ENCODE data around the gene AMOTL2.

The AMOTL2 gene

GRCh38 chr3:134378818-134379217 is 4.6 kb upstream of the AMOTL2 start:
- no peak for DNase-seq (ENCODE audit: low spot score)

- DNase-seq (ENCODE audit: low spot score), result no peak
Measured at GRCh38 chr3:134378384-134378783, 4.1 kb upstream of the AMOTL2 start.

- no peak for DNase-seq (ENCODE audit: low spot score)
Measured at GRCh38 chr3:134377896-134378295, 3.6 kb upstream of the AMOTL2 start.

DNA sequence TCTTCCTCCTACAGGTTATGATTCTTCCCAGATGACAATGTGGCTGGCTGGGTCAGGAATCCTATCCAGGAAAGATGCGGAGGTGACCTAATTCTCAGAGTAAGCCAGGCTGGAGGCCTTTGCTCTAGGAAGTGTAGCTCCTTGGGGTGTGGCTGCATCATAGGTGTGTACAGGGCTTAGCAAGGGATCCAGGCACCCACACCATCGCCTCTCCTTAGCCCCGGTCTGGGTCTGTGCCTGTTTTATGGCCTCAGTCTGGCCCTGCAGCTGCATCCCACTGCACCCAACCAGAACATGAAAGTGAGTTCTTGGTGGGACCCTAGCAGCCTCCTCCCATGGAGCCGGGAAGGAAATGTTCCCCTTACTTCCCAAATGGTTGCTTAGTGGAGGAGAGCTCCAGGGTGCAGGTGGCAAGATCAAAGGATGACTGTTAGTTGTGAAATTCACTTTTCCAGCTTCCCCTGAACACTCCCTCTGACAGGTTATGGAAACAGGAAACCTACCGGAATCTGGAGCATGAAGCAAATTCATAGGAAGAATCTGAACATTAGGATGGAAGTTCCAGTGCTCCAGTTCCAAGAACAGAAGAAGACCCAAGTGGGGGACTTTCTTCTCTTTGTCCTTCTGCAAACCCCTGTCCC is 2.7 kb upstream of the AMOTL2 start:
- DNase-seq (ENCODE audit: low spot score), result no peak

GRCh38 chr3:134376385-134376765 is 2.1 kb upstream of the AMOTL2 start:
- DNase-seq (ENCODE audit: low spot score), result no peak

- no peak for DNase-seq (ENCODE audit: low spot score)
Measured at GRCh38 chr3:134375582-134376384, 1.5 kb upstream of the AMOTL2 start.

- no peak for DNase-seq (ENCODE audit: low spot score)
Measured at GRCh38 chr3:134374791-134375581, 739 bp upstream of the AMOTL2 start.

DNA sequence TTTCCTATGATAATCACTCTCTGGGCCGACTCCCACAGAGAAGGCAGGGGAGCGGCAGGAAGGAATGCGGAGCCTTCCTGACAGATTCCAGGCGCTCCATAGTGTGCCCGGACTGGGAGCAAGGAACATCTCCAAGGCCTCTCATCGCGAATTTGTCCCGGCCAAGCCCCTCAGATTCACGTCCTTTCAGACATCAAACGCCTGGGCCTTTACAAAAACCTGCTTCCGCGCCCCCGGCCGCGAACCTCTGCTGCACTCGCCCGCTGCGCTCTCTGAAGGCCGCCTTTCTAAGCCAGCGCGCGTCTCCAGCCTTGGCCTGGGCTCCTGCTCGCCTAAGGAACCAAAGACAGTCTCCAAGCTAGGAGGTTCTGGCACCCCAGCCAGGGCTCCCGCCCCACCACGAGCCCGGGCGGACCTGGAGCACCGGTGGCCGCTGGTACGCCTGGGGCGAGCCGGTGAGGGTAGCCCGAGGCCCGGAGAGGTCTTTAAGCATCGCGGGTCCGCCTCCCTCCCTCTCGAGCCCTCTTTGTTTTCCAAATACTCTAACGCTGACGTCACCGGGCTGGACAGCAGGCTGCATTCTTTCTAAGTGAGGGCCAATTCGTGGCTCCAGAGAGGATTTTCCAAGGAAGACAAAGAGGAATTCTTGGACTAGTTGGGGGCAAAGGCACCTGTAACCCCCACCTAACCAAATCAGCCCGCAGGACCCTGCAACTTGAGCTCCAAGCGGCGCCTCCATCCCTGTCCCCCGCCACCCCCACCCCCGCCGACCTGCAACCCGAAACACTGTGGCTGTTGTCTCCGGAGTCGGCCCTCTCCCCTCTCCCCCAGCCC is 759 bp downstream of the AMOTL2 start:
- no peak for DNase-seq (ENCODE audit: low spot score)

GRCh38 chr3:134372396-134373270 is 1.6 kb downstream of the AMOTL2 start:
- no peak for DNase-seq (ENCODE audit: low spot score)

DNA sequence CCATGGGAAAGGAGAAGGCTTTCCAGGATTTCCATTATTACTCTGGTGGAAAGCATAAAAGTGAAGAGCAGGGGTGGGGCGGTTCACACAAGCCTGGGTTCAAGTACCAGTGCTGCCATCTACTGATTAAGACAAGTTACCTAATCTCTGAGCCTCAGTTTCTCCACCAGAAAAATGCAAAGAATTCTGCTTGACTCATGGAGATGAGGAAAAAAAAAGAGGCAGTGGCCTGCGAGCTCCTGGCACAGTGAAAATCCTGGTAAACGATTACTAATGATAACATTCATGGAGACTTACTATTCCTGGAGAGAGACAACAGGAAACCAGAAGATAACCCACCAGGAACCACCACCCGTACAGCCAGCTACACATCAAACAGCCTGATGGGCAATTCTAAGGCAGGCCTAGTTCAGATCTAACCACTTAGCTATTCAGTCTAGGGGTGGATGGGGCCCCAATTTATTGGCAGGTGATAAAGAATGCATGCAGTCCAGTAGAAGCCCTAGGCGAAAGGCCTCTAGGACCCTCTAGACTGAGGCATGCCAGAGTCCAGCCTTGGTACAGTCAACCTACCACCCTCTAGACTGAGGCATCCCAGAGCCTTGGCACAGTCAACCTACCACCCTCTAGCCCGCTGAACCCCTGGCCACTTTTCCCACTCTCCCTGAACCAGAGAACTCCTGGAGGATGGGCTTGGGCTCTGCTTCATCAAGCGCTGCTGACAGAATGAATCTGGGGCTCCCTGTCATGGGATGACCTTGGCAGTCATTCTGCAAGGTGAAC is 2.5 kb downstream of the AMOTL2 start:
- no peak for DNase-seq (ENCODE audit: low spot score)

DNA sequence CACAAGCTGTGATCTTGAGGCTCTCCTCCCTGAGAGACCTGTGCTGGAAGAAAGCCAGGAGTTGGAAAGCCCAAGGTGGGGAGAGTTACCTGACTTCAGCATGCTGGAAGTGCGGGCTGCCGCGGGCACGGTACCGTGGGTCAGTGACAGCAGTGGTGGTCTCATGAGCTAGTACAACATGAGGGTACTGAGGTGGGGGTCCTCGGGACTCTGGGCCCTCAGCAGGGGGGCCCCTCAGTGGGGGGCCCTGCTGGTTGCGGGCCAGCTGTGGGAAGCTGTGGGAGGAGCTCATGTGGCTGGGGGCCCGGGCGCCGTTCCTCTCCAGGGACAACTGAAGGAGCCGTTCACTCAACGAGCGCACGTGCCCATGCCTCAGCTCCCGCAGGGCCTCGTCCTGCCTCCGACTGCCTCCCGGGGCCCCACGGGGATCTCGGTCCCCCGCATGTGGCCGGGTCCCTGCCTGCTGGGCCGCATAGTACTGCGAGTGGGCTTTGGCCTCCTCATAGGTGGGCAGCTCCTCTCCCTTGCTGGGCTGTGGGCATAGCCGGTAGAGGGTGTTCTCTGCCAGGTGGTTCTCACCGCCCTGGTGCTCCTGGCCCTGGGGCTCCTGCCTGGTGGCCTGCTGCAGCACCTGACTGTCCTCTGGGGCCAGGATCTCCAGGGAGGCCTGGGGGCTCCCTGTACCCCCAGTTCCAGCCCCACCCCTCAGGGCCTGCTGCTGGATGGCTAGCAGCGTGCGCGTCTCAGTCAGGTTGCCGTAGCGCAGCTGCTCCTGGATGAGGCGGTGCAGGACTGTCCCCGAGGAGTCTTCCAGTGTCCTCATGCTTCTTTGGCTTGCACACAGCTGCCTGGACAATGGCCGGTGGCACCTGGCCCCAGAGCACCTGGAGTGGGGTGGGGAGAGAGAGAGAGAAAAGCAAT is 3.4 kb downstream of the AMOTL2 start:
- no peak for DNase-seq (ENCODE audit: low spot score)

- no peak for DNase-seq (ENCODE audit: low spot score)
Measured at GRCh38 chr3:134369861-134370596, 4.2 kb downstream of the AMOTL2 start.

DNA sequence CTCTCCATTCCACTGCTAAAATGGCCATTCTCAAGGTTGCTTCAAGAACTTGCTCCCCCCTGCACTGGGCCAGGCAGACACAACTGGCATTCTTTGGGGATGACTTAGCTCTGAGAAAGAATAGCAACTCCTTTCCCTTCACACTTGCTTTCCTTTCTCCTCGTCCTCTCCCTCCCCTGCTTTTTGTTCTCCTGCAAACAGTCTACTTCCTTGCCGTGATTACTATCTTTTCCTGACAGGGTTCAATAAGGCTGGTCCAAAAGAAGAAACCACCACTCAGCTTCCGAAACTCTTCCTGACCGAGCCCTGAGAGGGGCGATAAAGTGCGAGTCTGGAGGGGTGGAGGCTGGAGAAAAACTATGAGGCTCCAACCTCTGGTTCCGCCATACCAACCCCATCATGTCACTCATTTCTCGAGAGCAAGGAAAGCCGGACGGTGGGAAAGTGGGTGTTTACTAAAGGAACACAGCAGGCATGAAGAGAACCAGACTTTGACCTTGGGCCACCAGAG is 5.0 kb downstream of the AMOTL2 start:
- DNase-seq (ENCODE audit: low spot score), result no peak

- DNase-seq (ENCODE audit: low spot score), result no peak
Measured at GRCh38 chr3:134368751-134369105, 5.5 kb downstream of the AMOTL2 start.

GRCh38 chr3:134367869-134368750 is 6.1 kb downstream of the AMOTL2 start:
- DNase-seq (ENCODE audit: low spot score), result no peak

DNA sequence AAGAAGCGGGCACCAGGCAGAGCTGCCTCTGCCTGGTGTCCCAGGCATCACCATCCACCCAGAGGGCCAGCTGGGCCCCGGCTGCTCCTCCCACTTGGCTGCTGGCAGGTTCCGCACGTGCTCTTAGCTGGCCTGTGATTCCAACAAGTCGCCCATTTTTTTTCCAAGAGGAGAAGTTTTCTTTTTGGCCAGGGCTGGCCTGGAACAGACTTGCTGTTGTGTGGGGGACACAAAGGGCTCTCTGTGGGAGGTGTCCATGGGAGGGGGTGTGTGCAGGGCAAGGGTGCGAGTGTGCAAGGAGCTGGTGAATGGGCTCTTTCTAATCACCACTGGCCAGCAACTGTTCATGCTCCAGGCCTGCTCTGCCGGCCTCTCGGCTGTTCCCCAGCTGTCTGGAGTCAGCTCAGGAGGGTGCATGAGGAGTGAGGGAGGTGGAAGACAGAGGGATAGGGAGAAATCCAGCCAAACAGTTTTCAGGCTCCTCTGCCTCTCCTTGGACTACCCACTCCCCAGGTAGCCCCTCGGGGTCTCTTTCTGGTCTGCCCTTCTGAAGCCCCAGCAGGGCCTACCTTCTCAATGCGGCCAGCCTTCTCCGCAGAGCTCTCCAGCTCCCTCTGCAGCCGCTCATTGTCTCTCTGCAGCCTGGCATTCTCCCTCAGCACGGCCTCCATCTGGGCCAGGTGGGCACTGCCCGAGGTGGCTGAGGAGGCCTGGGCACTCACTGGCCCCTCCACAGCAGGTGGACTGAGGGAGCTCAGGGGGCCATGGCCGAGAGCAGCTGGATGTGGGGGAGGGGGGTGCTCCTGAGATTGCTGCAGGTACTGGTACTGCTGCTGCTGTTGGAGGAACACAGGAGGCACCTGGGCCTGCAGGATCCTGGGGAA is 7.1 kb downstream of the AMOTL2 start:
- DNase-seq (ENCODE audit: low spot score), result no peak

All from hematopoietic multipotent progenitor cell treated with erythropoietin and hydrocortisone succinate and interleukin-3 and kit ligand, for 15 days (in vitro differentiated cells).